ENCODE measurements around the gene ZMYND12.

ZMYND12 gene

GRCh38 chr1:42439940-42440339 is 15.9 kb downstream of the ZMYND12 start:
- no peak for DNase-seq (ENCODE audit: low spot score)

- DNase-seq (ENCODE audit: low spot score): no peak
These were observed 21.5 kb downstream of the ZMYND12 start for GRCh38 chr1:42434340-42434739.

- no peak for DNase-seq (ENCODE audit: low spot score)
These were observed 22.5 kb downstream of the ZMYND12 start for GRCh38 chr1:42433369-42433768.

GRCh38 chr1:42432714-42433113 is 23.1 kb downstream of the ZMYND12 start:
- DNase-seq (ENCODE audit: low spot score): no peak

DNA sequence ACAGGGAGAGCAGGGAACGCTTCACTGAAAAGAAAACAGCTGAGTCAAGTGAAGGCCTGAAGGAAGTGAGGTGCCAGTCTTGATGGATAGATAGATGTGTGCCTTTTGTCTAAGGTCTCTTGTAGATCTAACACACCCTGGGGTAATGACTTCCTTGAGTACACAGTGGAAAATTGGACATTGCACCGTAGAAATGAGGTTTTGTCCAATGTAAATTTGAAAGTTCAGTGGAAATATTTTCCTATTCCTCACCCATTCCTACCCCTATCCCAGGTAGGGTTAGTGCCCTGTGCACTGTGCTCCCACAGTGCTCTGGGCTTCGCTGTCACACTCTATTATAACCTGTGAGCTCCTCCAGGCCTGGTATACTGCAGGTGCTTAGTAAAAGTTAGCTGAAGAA is 24.3 kb downstream of the ZMYND12 start:
- DNase-seq (ENCODE audit: low spot score): no peak

GRCh38 chr1:42430286-42431135 is 25.3 kb downstream of the ZMYND12 start:
- DNase-seq (ENCODE audit: low spot score): no peak

- DNase-seq (ENCODE audit: low spot score): no peak
These were observed 26.2 kb downstream of the ZMYND12 start for GRCh38 chr1:42429603-42430002.

- DNase-seq (ENCODE audit: low spot score): no peak
These were observed 28.6 kb downstream of the ZMYND12 start for GRCh38 chr1:42427240-42427639.

- DNase-seq (ENCODE audit: low spot score): no peak
These were observed 31.6 kb downstream of the ZMYND12 start for GRCh38 chr1:42424201-42424600.

DNA sequence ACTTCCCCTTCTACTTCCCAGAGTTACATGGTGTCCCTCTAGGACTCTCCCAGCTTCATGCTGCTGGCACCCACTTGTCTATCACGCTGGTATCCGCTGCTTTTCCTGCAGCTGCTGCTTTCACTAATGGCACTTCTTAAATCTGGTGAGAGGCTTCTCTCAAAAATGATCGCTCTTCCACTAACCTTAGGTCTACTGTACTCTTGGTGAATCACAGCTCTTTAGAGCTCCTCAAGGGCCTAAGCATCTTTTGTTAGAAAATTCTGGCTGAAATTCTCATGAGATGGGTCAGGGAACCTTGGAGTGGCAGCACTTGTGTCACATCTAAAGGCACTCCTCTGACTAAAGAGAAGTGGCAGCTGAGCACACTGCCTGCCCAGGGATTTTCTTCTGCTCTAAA is 32.1 kb downstream of the ZMYND12 start:
- DNase-seq (ENCODE audit: low spot score): no peak

DNA sequence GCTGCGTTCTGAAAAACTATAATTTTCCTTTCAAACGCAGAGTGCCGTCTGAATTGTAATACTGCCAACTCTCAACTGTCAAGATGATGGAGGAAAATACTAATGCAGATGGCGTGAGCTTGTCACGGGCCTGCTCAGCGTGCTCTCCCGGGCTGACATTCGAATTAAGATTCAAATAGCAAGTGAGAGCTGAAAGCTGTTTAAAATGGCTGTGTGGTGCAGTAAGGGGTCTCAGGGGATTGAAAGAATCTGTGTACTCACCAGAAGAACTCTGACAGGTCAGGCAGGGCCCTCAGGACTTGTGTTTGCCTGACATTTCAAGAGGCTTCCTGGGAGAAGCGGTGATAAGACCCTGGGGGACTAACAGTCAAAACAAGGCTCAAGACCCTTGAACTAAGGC is 33.1 kb downstream of the ZMYND12 start:
- no peak for DNase-seq (ENCODE audit: low spot score)

GRCh38 chr1:42420911-42421585 is 34.8 kb downstream of the ZMYND12 start:
- peak; percentile 76 for DNase-seq (ENCODE audit: low spot score)

DNA sequence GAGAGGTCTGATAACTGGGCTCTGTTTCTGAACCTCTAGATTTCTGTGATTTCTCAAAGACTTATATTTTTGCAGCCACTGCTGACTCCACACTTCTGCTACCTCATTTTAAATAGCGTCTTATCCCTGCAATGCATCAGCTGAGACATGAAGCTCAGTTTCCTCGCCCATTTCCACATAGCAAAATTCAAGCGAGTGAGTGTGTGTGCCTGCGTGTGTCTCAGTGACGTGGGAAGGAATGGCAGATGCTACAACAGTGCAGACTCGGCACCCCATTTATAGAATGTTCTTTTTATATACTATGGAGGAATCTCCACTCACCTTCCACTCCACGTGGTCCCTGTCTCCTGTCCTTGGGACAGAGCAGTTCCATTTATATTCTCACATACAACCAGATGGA is 35.7 kb downstream of the ZMYND12 start:
- no peak for DNase-seq (ENCODE audit: low spot score)

GRCh38 chr1:42419126-42419821 is 36.5 kb downstream of the ZMYND12 start:
- no peak for DNase-seq (ENCODE audit: low spot score)

DNA sequence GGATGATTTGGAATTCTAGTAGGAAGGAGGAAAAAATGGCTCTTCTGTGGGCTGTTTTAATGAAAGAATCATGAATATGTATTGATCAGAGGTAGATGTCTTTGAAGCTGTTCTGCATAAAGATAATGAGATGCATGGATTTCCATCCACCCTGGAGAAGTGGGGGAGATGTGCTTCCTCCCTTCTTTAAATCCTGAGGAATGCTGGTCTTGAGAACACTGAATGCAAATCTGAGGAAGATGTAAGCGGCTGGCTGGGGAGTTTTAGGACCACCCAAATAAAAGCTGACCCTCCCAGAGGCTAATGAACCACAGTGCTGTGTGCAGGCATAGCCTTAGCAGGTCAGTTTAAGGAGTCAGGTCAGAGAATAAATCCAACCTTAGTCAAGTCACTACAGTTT is 37.3 kb downstream of the ZMYND12 start:
- DNase-seq (ENCODE audit: low spot score): no peak

- no peak for DNase-seq (ENCODE audit: low spot score)
These were observed 38.7 kb downstream of the ZMYND12 start for GRCh38 chr1:42417166-42417565.

GRCh38 chr1:42414551-42415496 is 41.0 kb downstream of the ZMYND12 start:
- DNase-seq (ENCODE audit: low spot score): no peak

DNA sequence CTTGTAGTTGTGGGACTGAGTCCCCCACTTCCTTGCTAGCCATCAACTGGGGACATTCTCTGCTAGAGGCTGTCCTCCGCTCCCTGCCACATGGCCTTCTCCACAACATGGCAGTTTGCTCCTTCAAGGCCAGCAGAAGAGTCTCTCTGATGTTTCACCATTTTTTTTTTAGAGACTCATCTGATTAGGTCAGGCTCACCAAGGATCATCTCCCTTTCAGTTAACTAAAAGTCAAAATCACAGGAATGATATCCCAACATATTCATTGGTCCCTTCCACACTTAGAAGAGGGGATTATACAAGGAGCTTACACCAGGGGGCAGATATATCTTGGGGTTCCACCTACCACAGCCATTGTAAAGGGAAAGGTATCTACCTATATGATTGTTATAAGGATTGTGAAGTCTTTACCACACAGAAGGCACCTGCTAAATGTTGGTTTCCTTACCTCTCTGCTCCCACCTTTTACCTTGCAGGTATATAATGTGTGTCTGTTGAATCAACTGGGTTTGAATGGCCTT is 51.9 kb downstream of the ZMYND12 start:
- no peak for DNase-seq (ENCODE audit: low spot score)

DNA sequence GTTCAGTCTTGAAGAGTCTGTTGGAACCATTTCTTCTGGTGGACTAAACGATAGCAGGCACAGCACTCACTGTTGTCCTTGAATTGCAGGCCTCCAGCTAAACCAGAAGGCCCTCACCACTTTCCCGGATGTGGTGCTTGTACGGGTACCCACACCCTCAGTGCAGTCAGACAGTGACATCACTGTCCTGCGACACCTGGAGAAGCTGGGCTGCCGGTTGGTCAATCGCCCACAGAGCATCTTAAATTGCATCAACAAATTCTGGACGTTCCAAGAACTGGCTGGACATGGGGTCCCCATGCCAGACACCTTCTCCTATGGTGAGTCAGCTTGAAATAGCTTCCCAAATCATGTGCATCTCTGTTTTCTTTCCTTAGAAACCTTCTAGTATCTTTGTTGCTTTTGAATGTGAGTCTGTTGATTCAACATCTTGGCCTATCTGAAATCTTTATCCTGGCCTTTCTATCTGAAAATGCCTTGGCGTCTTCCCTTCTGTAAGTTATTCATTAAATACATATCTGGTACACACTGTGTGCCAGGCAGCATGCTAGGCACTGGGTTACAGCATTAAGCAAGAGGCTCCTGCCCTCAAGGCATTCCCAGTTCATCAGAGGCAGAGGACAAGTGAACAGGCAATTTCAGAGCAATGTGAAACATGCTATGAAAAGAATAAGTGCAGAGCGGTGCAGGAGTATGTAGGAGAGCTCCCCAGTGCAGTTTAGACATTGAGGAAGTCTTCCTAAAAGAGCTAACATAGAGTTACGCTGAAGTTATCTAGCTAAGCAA is 56.3 kb downstream of the ZMYND12 start:
- no peak for DNase-seq (ENCODE audit: low spot score)

GRCh38 chr1:42392967-42393848 is 62.6 kb downstream of the ZMYND12 start:
- no peak for DNase-seq (ENCODE audit: low spot score)
